ENCODE measurements around the gene GJA1. TPM values are rescaled to one million over a fixed set of nuclear protein-coding genes. Genes with fewer than 3 reads are reported as not detected.

Gene GJA1
- polyA plus RNA-seq, 1 of the 3 experiments (the other 2 are of a cell fraction), result 23.5 TPM

- CTCF ChIA-PET, result interaction anchor here (1.0 to 1.4 kb wide), 3 partner anchors 9 to 48 kb away, joined by 3 to 4 read pairs (median 3); no protein-coding TSS in a partner anchor
- no peaks in the 10 kb centered on the region for H3K9me2 ChIP-seq
- no peaks in the 10 kb centered on the region for H3K9me3 ChIP-seq
- no peak for DNase-seq
- H3K36me3 ChIP-seq (replicated peaks in 1 of 2; ENCODE audit: control insufficient read depth in 1 of 2, insufficient read depth in 2 of 2, low read length in 1 of 2), result no peaks in the 10 kb centered on the region
- POLR2A ChIA-PET, result no interaction called here
- no peak overlapping the region for H3K9ac ChIP-seq
- no peak overlapping the region for H3K27ac ChIP-seq (ENCODE audit: low read depth in 2 of 2, low read length in 1 of 2)
- H4K20me1 ChIP-seq (ENCODE audit: insufficient read depth), result no peaks in the 10 kb centered on the region
- no peak overlapping the region for H3K4me3 ChIP-seq (ENCODE audit: low read depth in 2 of 2, low read length in 1 of 2)
- no peak for TF ChIP-seq USF2 (IDR thresholded peaks at IDR 0.05; ENCODE audit: borderline replicate concordance, low read depth, low read length)
- TF ChIP-seq MXI1 (IDR thresholded peaks at IDR 0.05; ENCODE audit: low read depth, low read length), result no peak
- no peak for TF ChIP-seq JUND (IDR thresholded peaks at IDR 0.05)
- TF ChIP-seq YY1 (IDR thresholded peaks at IDR 0.05; ENCODE audit: low read depth), result no peak
- TF ChIP-seq EP300 (IDR thresholded peaks at IDR 0.05; ENCODE audit: borderline replicate concordance in 1 of 2, low read depth in 1 of 2, low read length in 1 of 2), result no peak
- no peak for TF ChIP-seq RCOR1 (IDR thresholded peaks at IDR 0.05; ENCODE audit: low read length)
- no peak for TF ChIP-seq ELF1 (IDR thresholded peaks at IDR 0.05)
- no peak for TF ChIP-seq ZBTB33 (IDR thresholded peaks at IDR 0.05; ENCODE audit: borderline replicate concordance, low read depth)
- TF ChIP-seq RFX5 (IDR thresholded peaks at IDR 0.05; ENCODE audit: low read length), result no peak
- no peak for TF ChIP-seq REST (IDR thresholded peaks at IDR 0.05; ENCODE audit: low read depth, low read length)
- no peak for TF ChIP-seq RXRA (IDR thresholded peaks at IDR 0.05; ENCODE audit: borderline replicate concordance, low read depth)
- WGBS (ENCODE audit: low lambda C conversion rate), result 84% methylated on average over 2 of the region's 2 CpGs
- H3K4me1 ChIP-seq (ENCODE audit: control insufficient read depth in 1 of 2, insufficient read depth in 2 of 2, low read depth in 1 of 2, low read length in 1 of 2), result no peaks in the 10 kb centered on the region
- no peaks in the 10 kb centered on the region for H3K27me3 ChIP-seq (ENCODE audit: insufficient read depth)
- no peaks in the 10 kb centered on the region for H3F3A ChIP-seq (replicated peaks; ENCODE audit: insufficient read depth)
- no peak overlapping the region for H3K4me2 ChIP-seq
- H2AFZ ChIP-seq (ENCODE audit: low read depth), result no peak overlapping the region
- no peaks in the 10 kb centered on the region for H3K79me2 ChIP-seq (ENCODE audit: insufficient read depth)
Measured at GRCh38 chr6:121403964-121404363, 31.5 kb upstream of the GJA1 start.

- CTCF ChIA-PET, result interaction anchor here (1.4 kb wide), 1 partner anchor 46 kb away, joined by 3 read pairs; no protein-coding TSS in a partner anchor
- no peak overlapping the region for H3K4me2 ChIP-seq
Measured at GRCh38 chr6:121405306-121405705, 30.1 kb upstream of the GJA1 start.

More at GRCh38 chr6:121405306-121405705, 30.1 kb upstream of the GJA1 start:
- POLR2A ChIA-PET, result no interaction called here
- H3K9me3 ChIP-seq, result no peaks in the 10 kb centered on the region
- 51% methylated on average over 8 of the region's 9 CpGs for WGBS (ENCODE audit: low lambda C conversion rate)
- H3K9ac ChIP-seq, result no peak overlapping the region
- H3K4me1 ChIP-seq (ENCODE audit: control insufficient read depth in 1 of 2, insufficient read depth in 2 of 2, low read depth in 1 of 2, low read length in 1 of 2), result no peaks in the 10 kb centered on the region
- no peak overlapping the region for H3K4me3 ChIP-seq (ENCODE audit: low read depth in 2 of 2, low read length in 1 of 2)
- no peak overlapping the region for H3K27ac ChIP-seq (ENCODE audit: low read depth in 2 of 2, low read length in 1 of 2)
- H4K20me1 ChIP-seq (ENCODE audit: insufficient read depth), result no peaks in the 10 kb centered on the region
- H3K27me3 ChIP-seq (ENCODE audit: insufficient read depth), result no peaks in the 10 kb centered on the region
- DNase-seq, result no peak
- no peaks in the 10 kb centered on the region for H3K9me2 ChIP-seq
- TF ChIP-seq RXRA (IDR thresholded peaks at IDR 0.05; ENCODE audit: borderline replicate concordance, low read depth) (no peak), PBX3 (IDR thresholded peaks at IDR 0.05) (no peak), TAF1 (IDR thresholded peaks at IDR 0.05; ENCODE audit: borderline replicate concordance, low read depth, low read length) (no peak), TCF12 (IDR thresholded peaks at IDR 0.05) (no peak), NRF1 (IDR thresholded peaks at IDR 0.05; ENCODE audit: low read depth, low read length) (no peak), NFIC (IDR thresholded peaks at IDR 0.05; ENCODE audit: borderline replicate concordance) (no peak), YY1 (IDR thresholded peaks at IDR 0.05; ENCODE audit: low read depth) (no peak), FOXJ3 (CRISPR knock-in tag; IDR thresholded peaks at IDR 0.05) (no peak), ELF1 (IDR thresholded peaks at IDR 0.05) (no peak)
- H3K79me2 ChIP-seq (ENCODE audit: insufficient read depth), result no peaks in the 10 kb centered on the region
- H3K36me3 ChIP-seq (replicated peaks in 1 of 2; ENCODE audit: control insufficient read depth in 1 of 2, insufficient read depth in 2 of 2, low read length in 1 of 2), result no peaks in the 10 kb centered on the region
- 0 out of 2 replicates have a peak overlapping the region, but pooled peaks have one; percentile 41 for H2AFZ ChIP-seq (ENCODE audit: low read depth)
- no peaks in the 10 kb centered on the region for H3F3A ChIP-seq (replicated peaks; ENCODE audit: insufficient read depth)

Measured in SK-N-SH (cell line).